ENCODE measurements around the gene GMDS. TPM values are rescaled to one million over a fixed set of nuclear protein-coding genes. Genes with fewer than 3 reads are reported as not detected.

GMDS gene
- total and polyA plus RNA-seq, 2 experiments from 2014 or later = 6.3 to 17.7 TPM

DNA sequence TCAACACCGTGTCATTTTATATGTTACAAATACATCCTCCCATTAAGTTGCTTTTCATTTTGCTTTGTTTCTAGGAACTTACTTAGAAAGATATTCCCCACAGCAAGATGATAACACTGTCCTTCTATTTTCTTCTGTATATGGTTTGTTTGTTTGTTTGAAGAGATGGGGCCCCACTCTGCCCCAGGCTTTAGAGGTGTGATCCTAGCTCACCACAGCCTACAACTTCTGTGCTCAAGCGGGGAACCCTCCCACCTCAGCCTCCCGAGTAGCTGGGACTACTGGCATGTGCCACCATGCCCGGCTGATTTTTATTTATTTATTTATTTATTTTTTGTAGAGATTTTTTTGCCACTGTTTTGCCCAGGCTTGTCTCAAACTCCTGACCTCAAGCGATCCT, 14.2 kb upstream of the GMDS start:
- Histone ChIP-seq H3K36me3 (no peaks in the 10 kb centered on the region), H3K27ac (no peak overlapping the region), H3K9me3 (ENCODE audit: low read depth) (no peaks in the 10 kb centered on the region), H3K4me1 (ENCODE audit: low read depth) (no peaks in the 10 kb centered on the region), H3K27me3 (no peaks in the 10 kb centered on the region), H3K4me3 (no peak overlapping the region)
- no peak for DNase-seq (ENCODE audit: low read depth in 1 of 2, low spot score in 1 of 2)
- TF ChIP-seq, protein P1, sequence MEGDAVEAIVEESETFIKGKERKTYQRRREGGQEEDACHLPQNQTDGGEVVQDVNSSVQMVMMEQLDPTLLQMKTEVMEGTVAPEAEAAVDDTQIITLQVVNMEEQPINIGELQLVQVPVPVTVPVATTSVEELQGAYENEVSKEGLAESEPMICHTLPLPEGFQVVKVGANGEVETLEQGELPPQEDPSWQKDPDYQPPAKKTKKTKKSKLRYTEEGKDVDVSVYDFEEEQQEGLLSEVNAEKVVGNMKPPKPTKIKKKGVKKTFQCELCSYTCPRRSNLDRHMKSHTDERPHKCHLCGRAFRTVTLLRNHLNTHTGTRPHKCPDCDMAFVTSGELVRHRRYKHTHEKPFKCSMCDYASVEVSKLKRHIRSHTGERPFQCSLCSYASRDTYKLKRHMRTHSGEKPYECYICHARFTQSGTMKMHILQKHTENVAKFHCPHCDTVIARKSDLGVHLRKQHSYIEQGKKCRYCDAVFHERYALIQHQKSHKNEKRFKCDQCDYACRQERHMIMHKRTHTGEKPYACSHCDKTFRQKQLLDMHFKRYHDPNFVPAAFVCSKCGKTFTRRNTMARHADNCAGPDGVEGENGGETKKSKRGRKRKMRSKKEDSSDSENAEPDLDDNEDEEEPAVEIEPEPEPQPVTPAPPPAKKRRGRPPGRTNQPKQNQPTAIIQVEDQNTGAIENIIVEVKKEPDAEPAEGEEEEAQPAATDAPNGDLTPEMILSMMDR (IDR thresholded peaks at IDR 0.05; ENCODE audit: low read depth, low read length) = no peak

DNA sequence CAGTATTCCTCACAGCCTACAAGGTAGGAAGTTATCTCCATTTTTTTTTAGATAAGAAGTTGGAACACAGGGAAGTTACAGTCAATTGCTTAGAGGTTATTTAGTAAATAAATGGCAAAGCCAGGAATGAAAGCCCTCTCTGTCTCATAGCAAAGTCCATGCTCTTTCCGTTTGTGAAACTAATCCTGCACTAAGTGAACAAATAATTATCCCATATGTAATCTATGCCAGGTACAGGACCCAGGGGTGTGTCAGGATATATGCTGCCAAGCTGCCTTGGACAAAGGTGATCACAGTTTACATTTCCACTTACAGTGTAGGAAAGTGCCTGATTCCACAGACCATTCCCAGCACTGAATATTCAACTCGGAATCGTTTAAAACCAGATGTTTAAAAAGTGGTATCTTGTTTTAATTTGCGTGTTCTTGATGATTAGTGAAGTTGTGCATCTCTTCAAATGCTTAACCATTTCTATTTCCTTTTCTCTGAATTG, 13.6 kb upstream of the GMDS start:
- no peaks in the 10 kb centered on the region for H3K36me3 ChIP-seq
- H3K9me3 ChIP-seq (ENCODE audit: low read depth) = no peaks in the 10 kb centered on the region
- no peak overlapping the region for H3K27ac ChIP-seq
- H3K4me1 ChIP-seq (ENCODE audit: low read depth) = no peaks in the 10 kb centered on the region
- DNase-seq (ENCODE audit: low read depth in 1 of 2, low spot score in 1 of 2) = no peak
- no peak overlapping the region for H3K4me3 ChIP-seq
- H3K27me3 ChIP-seq = no peaks in the 10 kb centered on the region
- TF ChIP-seq, protein P1 (IDR thresholded peaks at IDR 0.05; ENCODE audit: low read depth, low read length) = no peak

DNA sequence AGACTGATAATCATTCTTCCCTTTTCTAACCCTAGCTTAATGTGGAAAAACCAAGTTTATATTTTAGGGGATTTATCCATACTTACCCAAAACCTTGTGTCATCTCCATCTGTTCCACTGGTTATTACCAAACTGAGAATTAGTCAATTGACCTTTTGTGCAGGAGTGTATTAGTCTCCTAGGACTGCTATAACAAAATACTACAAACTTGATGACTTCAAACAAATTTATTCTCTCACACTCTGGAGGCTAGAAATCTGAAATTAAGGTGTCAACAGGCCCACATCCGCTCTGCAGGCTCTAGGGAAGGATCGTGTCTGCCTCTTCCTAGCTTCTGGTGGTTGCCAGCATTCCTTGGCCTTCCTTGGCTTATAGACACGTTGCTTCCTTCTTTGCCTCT, 12.7 kb upstream of the GMDS start:
- Histone ChIP-seq H3K4me1 (ENCODE audit: low read depth) (no peaks in the 10 kb centered on the region), H3K9me3 (ENCODE audit: low read depth) (no peaks in the 10 kb centered on the region), H3K4me3 (no peak overlapping the region), H3K27ac (no peak overlapping the region), H3K27me3 (no peaks in the 10 kb centered on the region), H3K36me3 (no peaks in the 10 kb centered on the region)
- TF ChIP-seq, protein P1 (IDR thresholded peaks at IDR 0.05; ENCODE audit: low read depth, low read length) = no peak
- no peak for DNase-seq (ENCODE audit: low read depth in 1 of 2, low spot score in 1 of 2)

DNA sequence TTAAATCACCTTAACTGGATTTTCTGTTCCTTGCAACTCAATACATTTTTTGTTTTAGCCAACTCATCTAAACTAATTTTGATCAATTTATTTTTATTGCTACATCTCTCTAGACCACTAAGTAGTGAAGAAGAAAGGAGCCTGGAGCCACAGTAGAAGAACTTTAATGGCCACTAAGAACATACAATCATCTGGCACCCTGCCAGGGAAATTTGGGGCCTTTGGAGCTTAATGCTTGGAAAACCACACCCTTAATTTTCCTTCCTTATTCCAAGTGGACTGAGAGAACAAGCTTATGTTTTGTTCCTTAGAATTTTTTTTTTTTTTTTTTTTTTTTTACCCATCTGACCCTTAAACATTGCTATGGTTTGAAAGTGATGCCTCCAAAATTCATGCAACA, 12.0 kb upstream of the GMDS start:
- no peaks in the 10 kb centered on the region for H3K4me1 ChIP-seq (ENCODE audit: low read depth)
- no peaks in the 10 kb centered on the region for H3K9me3 ChIP-seq (ENCODE audit: low read depth)
- TF ChIP-seq, protein P1 (IDR thresholded peaks at IDR 0.05; ENCODE audit: low read depth, low read length) = no peak
- no peaks in the 10 kb centered on the region for H3K36me3 ChIP-seq
- H3K27me3 ChIP-seq = no peaks in the 10 kb centered on the region
- H3K27ac ChIP-seq = no peak overlapping the region
- no peak for DNase-seq (ENCODE audit: low read depth in 1 of 2, low spot score in 1 of 2)
- H3K4me3 ChIP-seq = no peak overlapping the region

DNA sequence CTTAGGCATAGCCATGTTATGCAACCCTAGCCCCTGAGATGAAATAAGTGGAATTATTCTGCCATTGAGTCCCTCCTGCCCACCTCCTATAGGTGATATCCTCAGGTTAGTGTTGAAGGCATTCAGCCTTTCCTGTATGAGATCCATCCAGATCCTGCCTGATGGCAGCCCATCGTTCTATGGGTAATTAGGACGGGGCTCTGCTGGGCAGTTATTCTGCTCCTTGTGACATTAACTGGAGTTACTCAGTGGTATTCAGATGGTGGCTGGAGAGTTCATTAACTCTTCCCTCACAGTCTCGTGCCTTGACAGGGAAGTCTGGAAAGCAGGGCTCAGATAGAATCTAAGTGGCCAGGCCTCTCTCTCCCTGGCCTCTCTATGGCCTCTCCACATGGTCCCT, 9.3 kb upstream of the GMDS start:
- Histone ChIP-seq H3K27me3 (no peaks in the 10 kb centered on the region), H3K36me3 (no peaks in the 10 kb centered on the region), H3K4me1 (ENCODE audit: low read depth) (no peaks in the 10 kb centered on the region), H3K9me3 (ENCODE audit: low read depth) (no peaks in the 10 kb centered on the region), H3K4me3 (no peak overlapping the region), H3K27ac (no peak overlapping the region)
- no peak for DNase-seq (ENCODE audit: low read depth in 1 of 2, low spot score in 1 of 2)
- TF ChIP-seq, protein P1 (IDR thresholded peaks at IDR 0.05; ENCODE audit: low read depth, low read length) = no peak

DNA sequence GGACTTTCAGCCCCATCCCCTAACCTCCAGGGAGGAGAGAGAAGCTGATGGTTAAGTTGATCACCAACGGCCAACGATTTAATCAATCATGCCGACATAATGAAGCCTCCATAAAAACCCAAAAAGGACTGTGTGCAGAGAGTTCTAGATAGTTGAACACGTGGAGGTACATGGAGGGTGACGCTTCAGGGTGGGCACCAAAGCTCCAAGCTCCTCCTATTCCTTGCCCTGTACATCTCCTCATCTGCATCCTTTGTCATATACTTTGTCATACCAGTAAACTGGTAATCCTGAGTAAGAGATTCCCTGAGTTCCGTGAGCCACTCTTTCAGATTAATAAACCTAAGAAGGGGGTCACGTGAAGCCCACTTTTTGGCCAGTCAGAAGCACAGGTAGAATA, 3.7 kb upstream of the GMDS start:
- Histone ChIP-seq H3K4me1 (ENCODE audit: low read depth) (no peaks in the 10 kb centered on the region), H3K36me3 (no peaks in the 10 kb centered on the region), H3K27me3 (peaks cover 5% of the 10 kb centered on the region), H3K27ac (no peak overlapping the region), H3K4me3 (no peak overlapping the region), H3K9me3 (ENCODE audit: low read depth) (no peaks in the 10 kb centered on the region)
- TF ChIP-seq, protein P1 (IDR thresholded peaks at IDR 0.05; ENCODE audit: low read depth, low read length) = no peak
- no peak for DNase-seq (ENCODE audit: low read depth in 1 of 2, low spot score in 1 of 2)
